Sigmoid colon (tissue), 3 donors: ENCODE measurements around the gene CXCR2.

Experiments used
- POLR2A ChIP-seq, 2 donors: fragments of 450-650 bp; IDR thresholded peaks; one replicate each; pipeline ENCODE4 v1.6.1; 2016; ENCODE audit warnings: antibody characterized with exemption in 2 of 2, mild to moderate bottlenecking in 2 of 2, moderate library complexity in 2 of 2
- TF ChIP-seq, protein P1 (sequence below), 4 experiments: fragments of 450-650 bp in 3 of 4; fragments of 200-600 bp in 1 of 4; IDR thresholded peaks; one replicate each; pipeline ENCODE4 v1.5.1; 2016 to 2019; ENCODE audit warnings: antibody characterized with exemption in 4 of 4, mild to moderate bottlenecking in 3 of 4, moderate library complexity in 2 of 4

- TF ChIP-seq, protein P1, sequence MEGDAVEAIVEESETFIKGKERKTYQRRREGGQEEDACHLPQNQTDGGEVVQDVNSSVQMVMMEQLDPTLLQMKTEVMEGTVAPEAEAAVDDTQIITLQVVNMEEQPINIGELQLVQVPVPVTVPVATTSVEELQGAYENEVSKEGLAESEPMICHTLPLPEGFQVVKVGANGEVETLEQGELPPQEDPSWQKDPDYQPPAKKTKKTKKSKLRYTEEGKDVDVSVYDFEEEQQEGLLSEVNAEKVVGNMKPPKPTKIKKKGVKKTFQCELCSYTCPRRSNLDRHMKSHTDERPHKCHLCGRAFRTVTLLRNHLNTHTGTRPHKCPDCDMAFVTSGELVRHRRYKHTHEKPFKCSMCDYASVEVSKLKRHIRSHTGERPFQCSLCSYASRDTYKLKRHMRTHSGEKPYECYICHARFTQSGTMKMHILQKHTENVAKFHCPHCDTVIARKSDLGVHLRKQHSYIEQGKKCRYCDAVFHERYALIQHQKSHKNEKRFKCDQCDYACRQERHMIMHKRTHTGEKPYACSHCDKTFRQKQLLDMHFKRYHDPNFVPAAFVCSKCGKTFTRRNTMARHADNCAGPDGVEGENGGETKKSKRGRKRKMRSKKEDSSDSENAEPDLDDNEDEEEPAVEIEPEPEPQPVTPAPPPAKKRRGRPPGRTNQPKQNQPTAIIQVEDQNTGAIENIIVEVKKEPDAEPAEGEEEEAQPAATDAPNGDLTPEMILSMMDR (IDR thresholded peaks at IDR 0.05): no peak
- TF ChIP-seq POLR2A (IDR thresholded peaks at IDR 0.05): no peak
Observed at GRCh38 chr2:218184331-218184730, 58.5 kb downstream of the CXCR2 start.
